Panc1 (cell line): ENCODE data around the gene PHF14.

Experiments used
- POLR2AphosphoS5 ChIP-seq: IDR thresholded peaks from 2 replicates; pipeline ENCODE4 v1.6.1; 2012; ENCODE audit warnings: mild to moderate bottlenecking, low read depth, low read length, moderate library complexity
- TF ChIP-seq, protein P1 (sequence below): fragments of 450-650 bp; IDR thresholded peaks from 2 replicates; pipeline ENCODE4 v1.5.1; 2017; ENCODE audit warnings: mild to moderate bottlenecking
- TF ChIP-seq, protein P2 (sequence below), 2 experiments: IDR thresholded peaks; 2 replicates each; pipeline ENCODE4 v1.6.1; 2011 to 2012; ENCODE audit warnings: low read depth in 2 of 2, control low read depth in 1 of 2, low read length in 1 of 2, mild to moderate bottlenecking in 1 of 2, moderate library complexity in 1 of 2; ENCODE audit not compliant: insufficient read depth in 1 of 2

DNA sequence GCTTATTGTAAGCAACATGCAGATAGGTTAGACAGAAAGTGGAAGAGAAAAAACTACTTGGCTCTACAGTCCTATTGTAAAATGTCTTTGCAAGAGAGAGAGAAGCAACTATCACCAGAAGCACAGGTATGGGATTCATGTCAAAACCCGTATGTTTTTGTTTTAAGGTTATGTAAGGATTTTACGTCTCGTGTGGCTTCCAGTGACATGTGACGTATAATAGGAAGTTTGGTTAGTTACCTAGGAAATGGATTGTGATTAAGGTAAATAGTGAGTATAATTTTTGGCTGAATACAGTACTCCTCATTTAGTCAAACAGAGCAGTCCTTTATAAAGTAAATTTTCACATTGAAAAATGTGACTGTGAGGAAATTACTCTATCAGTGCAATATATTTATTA, 62.0 kb downstream of the PHF14 start:
- TF ChIP-seq, protein P1, sequence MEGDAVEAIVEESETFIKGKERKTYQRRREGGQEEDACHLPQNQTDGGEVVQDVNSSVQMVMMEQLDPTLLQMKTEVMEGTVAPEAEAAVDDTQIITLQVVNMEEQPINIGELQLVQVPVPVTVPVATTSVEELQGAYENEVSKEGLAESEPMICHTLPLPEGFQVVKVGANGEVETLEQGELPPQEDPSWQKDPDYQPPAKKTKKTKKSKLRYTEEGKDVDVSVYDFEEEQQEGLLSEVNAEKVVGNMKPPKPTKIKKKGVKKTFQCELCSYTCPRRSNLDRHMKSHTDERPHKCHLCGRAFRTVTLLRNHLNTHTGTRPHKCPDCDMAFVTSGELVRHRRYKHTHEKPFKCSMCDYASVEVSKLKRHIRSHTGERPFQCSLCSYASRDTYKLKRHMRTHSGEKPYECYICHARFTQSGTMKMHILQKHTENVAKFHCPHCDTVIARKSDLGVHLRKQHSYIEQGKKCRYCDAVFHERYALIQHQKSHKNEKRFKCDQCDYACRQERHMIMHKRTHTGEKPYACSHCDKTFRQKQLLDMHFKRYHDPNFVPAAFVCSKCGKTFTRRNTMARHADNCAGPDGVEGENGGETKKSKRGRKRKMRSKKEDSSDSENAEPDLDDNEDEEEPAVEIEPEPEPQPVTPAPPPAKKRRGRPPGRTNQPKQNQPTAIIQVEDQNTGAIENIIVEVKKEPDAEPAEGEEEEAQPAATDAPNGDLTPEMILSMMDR: no peak
- no peak for TF ChIP-seq POLR2AphosphoS5
- TF ChIP-seq, protein P2, sequence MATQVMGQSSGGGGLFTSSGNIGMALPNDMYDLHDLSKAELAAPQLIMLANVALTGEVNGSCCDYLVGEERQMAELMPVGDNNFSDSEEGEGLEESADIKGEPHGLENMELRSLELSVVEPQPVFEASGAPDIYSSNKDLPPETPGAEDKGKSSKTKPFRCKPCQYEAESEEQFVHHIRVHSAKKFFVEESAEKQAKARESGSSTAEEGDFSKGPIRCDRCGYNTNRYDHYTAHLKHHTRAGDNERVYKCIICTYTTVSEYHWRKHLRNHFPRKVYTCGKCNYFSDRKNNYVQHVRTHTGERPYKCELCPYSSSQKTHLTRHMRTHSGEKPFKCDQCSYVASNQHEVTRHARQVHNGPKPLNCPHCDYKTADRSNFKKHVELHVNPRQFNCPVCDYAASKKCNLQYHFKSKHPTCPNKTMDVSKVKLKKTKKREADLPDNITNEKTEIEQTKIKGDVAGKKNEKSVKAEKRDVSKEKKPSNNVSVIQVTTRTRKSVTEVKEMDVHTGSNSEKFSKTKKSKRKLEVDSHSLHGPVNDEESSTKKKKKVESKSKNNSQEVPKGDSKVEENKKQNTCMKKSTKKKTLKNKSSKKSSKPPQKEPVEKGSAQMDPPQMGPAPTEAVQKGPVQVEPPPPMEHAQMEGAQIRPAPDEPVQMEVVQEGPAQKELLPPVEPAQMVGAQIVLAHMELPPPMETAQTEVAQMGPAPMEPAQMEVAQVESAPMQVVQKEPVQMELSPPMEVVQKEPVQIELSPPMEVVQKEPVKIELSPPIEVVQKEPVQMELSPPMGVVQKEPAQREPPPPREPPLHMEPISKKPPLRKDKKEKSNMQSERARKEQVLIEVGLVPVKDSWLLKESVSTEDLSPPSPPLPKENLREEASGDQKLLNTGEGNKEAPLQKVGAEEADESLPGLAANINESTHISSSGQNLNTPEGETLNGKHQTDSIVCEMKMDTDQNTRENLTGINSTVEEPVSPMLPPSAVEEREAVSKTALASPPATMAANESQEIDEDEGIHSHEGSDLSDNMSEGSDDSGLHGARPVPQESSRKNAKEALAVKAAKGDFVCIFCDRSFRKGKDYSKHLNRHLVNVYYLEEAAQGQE (IDR thresholded peaks at IDR 0.05; ENCODE audit: insufficient read depth in 1 of 2, low read depth in 2 of 2, low read length in 1 of 2): no peak
